Endodermal cell (in vitro differentiated cells): Measurements from ENCODE around the gene GRAP2. TPM values are rescaled to one million over a fixed set of nuclear protein-coding genes. Genes with fewer than 3 reads are reported as not detected.

ENCODE experiments used
- DNase-seq: peaks from one replicate; pipeline ENCODE4 v3.0.0-alpha.2; 2017
- H3K27ac ChIP-seq: 2 replicates; pipeline ENCODE4 v1.5.1; 2013; ENCODE audit warnings: mild to moderate bottlenecking, low read depth, low read length, moderate library complexity
- H3K27me3 ChIP-seq: 2 replicates; pipeline ENCODE4 v1.6.1; 2013; ENCODE audit warnings: mild to moderate bottlenecking, low read length, moderate library complexity; ENCODE audit not compliant: insufficient read depth, control insufficient read depth, poor library complexity, severe bottlenecking
- H3K36me3 ChIP-seq: 2 replicates; pipeline ENCODE4 v1.7.0; 2013; ENCODE audit warnings: mild to moderate bottlenecking, low read length, moderate library complexity; ENCODE audit not compliant: control insufficient read depth, insufficient read depth
- H3K4me1 ChIP-seq: one replicate; pipeline ENCODE4 v1.7.0; 2013; ENCODE audit warnings: low read length; ENCODE audit not compliant: control insufficient read depth, insufficient read depth
- H3K4me3 ChIP-seq: 2 replicates; pipeline ENCODE4 v1.5.1; 2013; ENCODE audit warnings: mild to moderate bottlenecking, low read length, moderate library complexity
- H3K9ac ChIP-seq: 2 replicates; pipeline ENCODE4 v1.6.1; 2013; ENCODE audit warnings: mild to moderate bottlenecking, low read length, moderate library complexity; ENCODE audit not compliant: poor library complexity, severe bottlenecking; ENCODE audit errors: extremely low read depth
- H3K9me3 ChIP-seq: 2 replicates; pipeline ENCODE4 v1.6.1; 2013; ENCODE audit warnings: mild to moderate bottlenecking, low read length, moderate library complexity; ENCODE audit not compliant: control insufficient read depth
- H3K27ac Mint-ChIP-seq: 2 replicates; pipeline ENCODE4 v1.8.0; 2020; ENCODE audit warnings: mixed read lengths
- H3K27me3 Mint-ChIP-seq: 2 replicates; pipeline ENCODE4 v1.8.0; 2021; ENCODE audit warnings: mild to moderate bottlenecking, mixed read lengths; ENCODE audit not compliant: insufficient read depth
- H3K36me3 Mint-ChIP-seq: 2 replicates; pipeline ENCODE4 v1.8.0; 2020; ENCODE audit warnings: low read depth, mixed read lengths
- H3K4me1 Mint-ChIP-seq: 2 replicates; pipeline ENCODE4 v1.8.0; 2020; ENCODE audit warnings: mixed read lengths
- H3K4me3 Mint-ChIP-seq: 2 replicates; pipeline ENCODE4 v1.8.0; 2020; ENCODE audit warnings: mild to moderate bottlenecking, moderate library complexity, mixed read lengths
- H3K9me3 Mint-ChIP-seq: 2 replicates; pipeline ENCODE4 v1.8.0; 2020; ENCODE audit warnings: mild to moderate bottlenecking, mixed read lengths
- WGBS, 2 experiments: methylation state at CpG; one replicate each; pipeline versions ENCODE4 v1.1.5 to v1.1.7; 2013; ENCODE audit warnings: missing lambda C conversion rate in 2 of 2, mixed read lengths in 1 of 2; ENCODE audit not compliant: insufficient coverage in 1 of 2, insufficient read length in 1 of 2; 5-methylcytosine and 5-hydroxymethylcytosine counted together
- total RNA-seq, 2 donors: library from RNA; stranded (reverse); fragmentation: NEBNext Ultra II Directional in 1 of 2; extraction: Animal tissue kit (Norgen Biotek cat#: 25700) in 1 of 2; gene quantifications; 2 replicates in 1 of 2; 3 replicates in 1 of 2; pipeline ENCODE4 v1.2.1, GENCODE V29; 2021
- TF ChIP-seq, protein P1 (sequence below): fragments of 200-600 bp; sonication (generic); conservative IDR thresholded peaks from 2 replicates; pipeline ENCODE4 v1.5.0; 2021; ENCODE audit warnings: antibody characterized with exemption, mild to moderate bottlenecking

GRAP2 gene
- total RNA-seq, 2 donors from 2014 or later = 0.11 to 0.92 TPM

GRCh38 chr22:39926753-39927152 lies 25.9 kb downstream of the GRAP2 start:
- H3K9ac ChIP-seq = no peak overlapping the region
- Mint-ChIP-seq H3K27ac (no peak overlapping the region), H3K9me3 (no peaks in the 10 kb centered on the region), H3K27me3 (peaks cover 4% of the 10 kb centered on the region), H3K36me3 (no peaks in the 10 kb centered on the region), H3K4me3 (no peak overlapping the region), H3K4me1 (peaks cover 15% of the 10 kb centered on the region)
- TF ChIP-seq, protein P1, sequence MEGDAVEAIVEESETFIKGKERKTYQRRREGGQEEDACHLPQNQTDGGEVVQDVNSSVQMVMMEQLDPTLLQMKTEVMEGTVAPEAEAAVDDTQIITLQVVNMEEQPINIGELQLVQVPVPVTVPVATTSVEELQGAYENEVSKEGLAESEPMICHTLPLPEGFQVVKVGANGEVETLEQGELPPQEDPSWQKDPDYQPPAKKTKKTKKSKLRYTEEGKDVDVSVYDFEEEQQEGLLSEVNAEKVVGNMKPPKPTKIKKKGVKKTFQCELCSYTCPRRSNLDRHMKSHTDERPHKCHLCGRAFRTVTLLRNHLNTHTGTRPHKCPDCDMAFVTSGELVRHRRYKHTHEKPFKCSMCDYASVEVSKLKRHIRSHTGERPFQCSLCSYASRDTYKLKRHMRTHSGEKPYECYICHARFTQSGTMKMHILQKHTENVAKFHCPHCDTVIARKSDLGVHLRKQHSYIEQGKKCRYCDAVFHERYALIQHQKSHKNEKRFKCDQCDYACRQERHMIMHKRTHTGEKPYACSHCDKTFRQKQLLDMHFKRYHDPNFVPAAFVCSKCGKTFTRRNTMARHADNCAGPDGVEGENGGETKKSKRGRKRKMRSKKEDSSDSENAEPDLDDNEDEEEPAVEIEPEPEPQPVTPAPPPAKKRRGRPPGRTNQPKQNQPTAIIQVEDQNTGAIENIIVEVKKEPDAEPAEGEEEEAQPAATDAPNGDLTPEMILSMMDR = no peak
- H3K27ac ChIP-seq = no peak overlapping the region
- WGBS, 2 experiments = 83 to 90% methylated on average over 2 to 5 of the region's 5 CpGs
- no peaks in the 10 kb centered on the region for H3K36me3 ChIP-seq
- DNase-seq = no peak
- no peaks in the 10 kb centered on the region for H3K9me3 ChIP-seq
- no peaks in the 10 kb centered on the region for H3K27me3 ChIP-seq
- H3K4me3 ChIP-seq = no peak overlapping the region
- H3K4me1 ChIP-seq = peaks cover 2% of the 10 kb centered on the region

- Mint-ChIP-seq H3K4me1 (peaks cover 15% of the 10 kb centered on the region), H3K36me3 (no peaks in the 10 kb centered on the region), H3K27me3 (peaks cover 4% of the 10 kb centered on the region), H3K4me3 (no peak overlapping the region), H3K27ac (no peak overlapping the region), H3K9me3 (no peaks in the 10 kb centered on the region)
- peaks cover 2% of the 10 kb centered on the region for H3K4me1 ChIP-seq
- no peak overlapping the region for H3K4me3 ChIP-seq
- no peaks in the 10 kb centered on the region for H3K36me3 ChIP-seq
- H3K9ac ChIP-seq = no peak overlapping the region
- no peaks in the 10 kb centered on the region for H3K9me3 ChIP-seq
- TF ChIP-seq, protein P1 = peak; percentile 80
- 67 to 68% methylated on average over 6 to 7 of the region's 7 CpGs for WGBS, 2 experiments
- H3K27me3 ChIP-seq = no peaks in the 10 kb centered on the region
- H3K27ac ChIP-seq = no peak overlapping the region
- DNase-seq = peak; percentile 83
Observed at GRCh38 chr22:39927544-39927943, 26.7 kb downstream of the GRAP2 start.

GRCh38 chr22:39928536-39929520 lies 27.9 kb downstream of the GRAP2 start:
- 94 to 95% methylated on average over 2 to 4 of the region's 4 CpGs for WGBS, 2 experiments
- no peak overlapping the region for H3K4me3 ChIP-seq
- H3K27ac ChIP-seq = no peak overlapping the region
- no peaks in the 10 kb centered on the region for H3K9me3 ChIP-seq
- no peak overlapping the region for H3K4me3 Mint-ChIP-seq
- peaks cover 4% of the 10 kb centered on the region for H3K27me3 Mint-ChIP-seq
- peaks cover 23% of the 10 kb centered on the region for H3K4me1 Mint-ChIP-seq
- H3K9me3 Mint-ChIP-seq = no peaks in the 10 kb centered on the region
- H3K9ac ChIP-seq = no peak overlapping the region
- no peaks in the 10 kb centered on the region for H3K27me3 ChIP-seq
- no peaks in the 10 kb centered on the region for H3K36me3 ChIP-seq
- no peak overlapping the region for H3K27ac Mint-ChIP-seq
- no peak for DNase-seq
- peaks cover 7% of the 10 kb centered on the region for H3K4me1 ChIP-seq
- H3K36me3 Mint-ChIP-seq = no peaks in the 10 kb centered on the region
- TF ChIP-seq, protein P1 = no peak
